Right atrium auricular region (tissue), 2 donors: ENCODE data around the gene GFPT2. TPM values are rescaled to one million over a fixed set of nuclear protein-coding genes. Genes with fewer than 3 reads are reported as not detected.

ENCODE experiments used
- DNase-seq: peaks from one replicate; pipeline ENCODE4 v3.0.0-alpha.2; 2019; ENCODE audit warnings: low spot score
- H3K27ac ChIP-seq, 2 donors: fragments of 200-600 bp; sonication (generic); 1 replicate in 1 of 2; 2 replicates in 1 of 2; pipeline ENCODE4 v1.5.1; 2016 to 2019
- H3K27me3 ChIP-seq, 2 donors: fragments of 200-600 bp; sonication (generic); one replicate each; pipeline versions ENCODE4 v1.5.1 to v1.6.0; 2017 to 2019
- H3K36me3 ChIP-seq: fragments of 200-600 bp; sonication (generic); one replicate; pipeline ENCODE4 v1.5.1; 2016
- H3K4me1 ChIP-seq, 2 donors: fragments of 200-600 bp; sonication (generic); one replicate each; pipeline versions ENCODE4 v1.5.1 to v1.6.0; 2017 to 2019
- H3K4me3 ChIP-seq, 2 donors: fragments of 200-600 bp; sonication (generic); 1 replicate in 1 of 2; 2 replicates in 1 of 2; pipeline ENCODE4 v1.5.1; 2017 to 2019; ENCODE audit warnings: mild to moderate bottlenecking in 1 of 2, moderate library complexity in 1 of 2
- H3K9me3 ChIP-seq, 2 donors: fragments of 200-600 bp; sonication (generic); one replicate each; pipeline ENCODE4 v1.5.1; 2019
- CTCF ChIP-seq, 2 donors: fragments of 200-600 bp; sonication (generic); IDR thresholded peaks; one replicate each; pipeline ENCODE4 v1.5.1; 2019; ENCODE audit warnings: antibody characterized with exemption in 2 of 2
- total RNA-seq, 2 donors: library from RNA; depleted of rRNA; stranded (reverse); fragments of >200 nt; gene quantifications; one replicate each; pipeline ENCODE4 v1.1.0, GENCODE V29; 2016

Gene GFPT2
- total RNA-seq, 2 donors from 2014 or later, result 25.4 to 27.2 TPM

- no peak overlapping the region for H3K27ac ChIP-seq
- H3K36me3 ChIP-seq, result no peaks in the 10 kb centered on the region
- H3K4me3 ChIP-seq, result no peak overlapping the region
- H3K27me3 ChIP-seq, result no peaks in the 10 kb centered on the region
- no peak for DNase-seq
- no peak for TF ChIP-seq CTCF (IDR thresholded peaks at IDR 0.05)
- H3K4me1 ChIP-seq, result no peaks in the 10 kb centered on the region
- no peaks in the 10 kb centered on the region for H3K9me3 ChIP-seq
These were observed 43.8 kb upstream of the GFPT2 start for GRCh38 chr5:180396926-180397325.

GRCh38 chr5:180395540-180396274 lies 42.6 kb upstream of the GFPT2 start:
- Histone ChIP-seq H3K4me1 (no peaks in the 10 kb centered on the region), H3K4me3 (no peak overlapping the region), H3K36me3 (no peaks in the 10 kb centered on the region), H3K27ac (no peak overlapping the region), H3K27me3 (no peaks in the 10 kb centered on the region), H3K9me3 (no peaks in the 10 kb centered on the region)
- DNase-seq, result no peak
- TF ChIP-seq CTCF (IDR thresholded peaks at IDR 0.05), result no peak

DNA sequence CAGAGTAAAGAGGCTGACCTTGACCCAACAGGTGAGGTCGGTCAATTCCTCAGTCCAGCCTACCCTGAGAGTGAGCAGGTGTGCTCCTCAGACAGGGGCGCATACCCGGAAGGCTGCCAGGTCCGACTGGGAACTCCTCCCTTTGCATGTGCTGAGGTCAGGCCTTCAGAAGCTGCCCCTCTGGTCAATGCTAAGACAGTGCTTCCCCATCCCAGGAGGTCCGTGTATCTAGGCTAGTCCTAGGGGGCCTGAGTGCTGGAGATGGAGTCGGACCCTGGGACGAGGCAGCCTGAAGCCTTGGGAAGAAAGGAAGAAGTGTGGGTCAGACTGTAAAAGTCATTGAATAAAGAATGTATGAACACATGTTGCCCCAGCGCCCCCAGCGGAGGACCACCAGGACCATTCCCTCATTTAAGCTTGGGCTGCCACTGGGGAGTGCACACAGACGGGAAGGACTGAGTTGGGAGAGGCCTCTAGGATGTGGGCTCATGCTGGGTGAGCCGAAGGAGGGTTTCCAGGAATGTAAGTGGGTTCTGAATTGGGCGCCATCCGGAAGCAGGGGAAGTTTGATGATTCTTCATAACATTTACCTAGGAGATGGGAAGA lies 41.0 kb upstream of the GFPT2 start:
- Histone ChIP-seq H3K27me3 (no peaks in the 10 kb centered on the region), H3K9me3 (no peaks in the 10 kb centered on the region)
- no peak for TF ChIP-seq CTCF (IDR thresholded peaks at IDR 0.05)

GRCh38 chr5:180391276-180391675 lies 38.1 kb upstream of the GFPT2 start:
- TF ChIP-seq CTCF (IDR thresholded peaks at IDR 0.05), result no peak
- no peaks in the 10 kb centered on the region for H3K27me3 ChIP-seq
- no peaks in the 10 kb centered on the region for H3K36me3 ChIP-seq
- no peak overlapping the region for H3K27ac ChIP-seq
- H3K9me3 ChIP-seq, result no peaks in the 10 kb centered on the region
- DNase-seq, result no peak
- H3K4me3 ChIP-seq, result no peak overlapping the region
- no peaks in the 10 kb centered on the region for H3K4me1 ChIP-seq

More for the DNA sequence above, 41.0 kb upstream of the GFPT2 start:
- Histone ChIP-seq H3K4me3 (no peak overlapping the region), H3K4me1 (no peaks in the 10 kb centered on the region), H3K36me3 (no peaks in the 10 kb centered on the region), H3K27ac (no peak overlapping the region)
- DNase-seq, result no peak

DNA sequence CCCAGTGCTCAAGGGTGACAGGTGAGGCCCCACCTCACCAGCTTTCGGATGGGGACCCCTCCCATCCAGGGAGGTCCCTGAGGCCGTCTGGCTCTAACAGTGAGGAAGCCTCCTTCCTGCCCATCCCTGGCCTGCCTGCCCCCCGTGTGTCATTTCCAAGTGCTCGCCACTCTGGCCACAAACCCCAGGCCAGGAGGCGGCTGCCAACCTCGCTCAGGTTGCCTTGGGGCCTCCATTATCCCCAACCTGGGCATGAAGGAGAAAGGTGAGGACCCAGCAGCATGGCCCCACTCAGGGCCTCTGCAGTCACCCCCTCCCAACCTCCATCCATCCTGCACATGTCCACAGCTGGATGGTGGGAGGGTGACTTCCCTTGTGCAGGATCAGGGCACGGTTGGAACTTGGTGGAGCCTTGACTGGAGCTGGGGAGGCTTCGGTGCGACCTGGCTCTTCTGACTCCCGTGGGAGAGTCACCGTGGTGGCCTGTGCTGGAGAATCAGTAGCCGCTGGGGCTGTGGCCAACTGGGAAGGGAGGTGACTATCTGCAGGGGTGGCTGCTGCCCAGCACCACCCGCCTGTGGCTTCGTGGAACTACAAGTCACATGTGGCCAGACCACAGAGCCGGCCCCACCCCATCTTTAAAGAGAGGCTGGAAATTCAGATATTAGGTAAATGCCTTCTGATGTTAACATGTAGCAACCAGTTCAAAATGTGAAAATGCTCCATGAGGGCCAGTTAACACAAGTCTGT lies 37.5 kb upstream of the GFPT2 start:
- DNase-seq, result no peak

More for the DNA sequence above, 37.5 kb upstream of the GFPT2 start:
- H3K4me1 ChIP-seq, result no peaks in the 10 kb centered on the region
- no peak for TF ChIP-seq CTCF (IDR thresholded peaks at IDR 0.05)
- H3K36me3 ChIP-seq, result no peaks in the 10 kb centered on the region
- H3K27me3 ChIP-seq, result no peaks in the 10 kb centered on the region
- no peak overlapping the region for H3K4me3 ChIP-seq
- H3K9me3 ChIP-seq, result no peaks in the 10 kb centered on the region
- no peak overlapping the region for H3K27ac ChIP-seq
